Stomach (tissue), 9 donors: ENCODE measurements around the gene CRYZ. TPM values are rescaled to one million over a fixed set of nuclear protein-coding genes. Genes with fewer than 3 reads are reported as not detected.
"Not testable (repeated sequence)": the region's sequence is repeated elsewhere in the genome, so short reads cannot be mapped to it uniquely, and the experiment has no call there.

Experiments
- DNase-seq, 2 donors: peaks; one replicate each; pipeline versions ENCODE4 v3.0.0 to v3.0.0-alpha.2; 2013 to 2019
- H3K27ac ChIP-seq, 5 donors: fragments of 200-600 bp in 4 of 5; sonication (generic) in 4 of 5; one replicate each; pipeline ENCODE4 v1.5.1; 2013 to 2019; ENCODE audit warnings: mild to moderate bottlenecking in 1 of 5, moderate library complexity in 1 of 5
- H3K27me3 ChIP-seq, 3 donors: fragments of 200-600 bp; sonication (generic); one replicate each; pipeline ENCODE4 v1.5.1; 2017 to 2019; ENCODE audit warnings: mixed run types in 1 of 3
- H3K36me3 ChIP-seq, 4 donors: fragments of 200-600 bp; sonication (generic); 1 replicate in 3 of 4; 2 replicates in 1 of 4; pipeline ENCODE4 v1.5.1; 2016 to 2019
- H3K4me1 ChIP-seq, 4 donors: fragments of 200-600 bp; sonication (generic); one replicate each; pipeline ENCODE4 v1.5.1; 2016 to 2019
- H3K4me3 ChIP-seq, 4 donors: fragments of 200-600 bp; sonication (generic) in 3 of 4; one replicate each; pipeline ENCODE4 v1.5.1; 2016 to 2019; ENCODE audit warnings: mild to moderate bottlenecking in 1 of 4
- H3K9me3 ChIP-seq, 4 donors: fragments of 200-600 bp; sonication (generic); one replicate each; pipeline ENCODE4 v1.5.1; 2016 to 2019
- EP300 ChIP-seq: sonication (generic); formaldehyde crosslinking; IDR thresholded peaks from one replicate; pipeline ENCODE4 v1.6.1; 2017; ENCODE audit warnings: antibody characterized with exemption
- POLR2A ChIP-seq, 4 donors: fragments of 450-650 bp; IDR thresholded peaks; one replicate each; pipeline ENCODE4 v1.6.1; 2016; ENCODE audit warnings: antibody characterized with exemption in 4 of 4, control low read depth in 2 of 4, mild to moderate bottlenecking in 1 of 4, moderate library complexity in 1 of 4
- POLR2AphosphoS5 ChIP-seq, 3 donors: sonication (generic); formaldehyde crosslinking; IDR thresholded peaks; one replicate each; pipeline ENCODE4 v1.6.1; 2016; ENCODE audit warnings: antibody characterized with exemption in 3 of 3
- WGBS, 5 donors: extraction: QIAGEN DNeasy Blood & Tissue Kit in 3 of 5; methylation state at CpG; one replicate each; pipeline versions ENCODE4 v1.1.5 to v1.1.7; 2013 to 2018; 5-methylcytosine and 5-hydroxymethylcytosine counted together
- intact Hi-C: fragments of 100-400 bp; cut with DNase I; formaldehyde crosslinking; loops from one replicate; pipeline ENCODE4 v1.15.1; 2023; ENCODE audit warnings: low total_unique reads
- polyA plus RNA-seq, 3 donors: library from polyadenylated mRNA; stranded (reverse); fragments of 200-250 nt; gene quantifications; one replicate each; pipeline ENCODE4 v1.2.3, GENCODE V29; 2013
- total RNA-seq, 5 donors: library from RNA; depleted of rRNA; stranded (reverse); fragments of >200 nt; gene quantifications; one replicate each; pipeline versions ENCODE4 v1.1.0 to v1.2.3, GENCODE V29; 2014 to 2016
- TF ChIP-seq, protein P1 (sequence below), 7 experiments: fragments of 450-650 bp in 4 of 7; fragments of 200-600 bp in 3 of 7; sonication (generic) in 3 of 7; IDR thresholded peaks; one replicate each; pipeline ENCODE4 v1.5.1; 2016 to 2019; ENCODE audit warnings: antibody characterized with exemption in 7 of 7, control low read depth in 2 of 7, mild to moderate bottlenecking in 1 of 7
- donor health status: healthy with polysubstance abuse.
- donor health status: Bipolar disorder and iron deficiency.
- donor health status: healthy.

Gene CRYZ
- total and polyA plus RNA-seq, 8 donors: 14.2 to 74.5 (median 35.0) TPM

DNA sequence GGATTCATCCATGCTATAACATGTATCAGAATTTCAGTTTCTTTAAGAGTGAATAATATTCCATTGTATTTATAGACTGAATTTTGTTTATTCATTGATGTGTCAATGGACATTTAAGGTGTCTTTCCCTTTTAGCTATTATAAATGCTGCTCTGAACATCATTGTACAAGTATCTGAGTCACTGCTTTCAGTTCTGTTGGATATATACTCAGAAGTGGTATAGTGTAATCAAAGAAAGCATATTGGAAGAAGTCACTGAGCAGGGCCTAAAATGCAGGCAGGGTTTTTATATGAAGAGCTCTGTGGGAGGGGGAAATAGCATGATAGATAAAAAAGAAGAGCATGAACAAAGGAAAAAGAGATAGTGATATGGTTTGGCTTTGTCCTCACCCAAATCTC lies 22.6 kb upstream of the CRYZ start:
- peaks cover 0 to 11% (median 0%) of the 10 kb centered on the region in 4 donors for H3K9me3 ChIP-seq

DNA sequence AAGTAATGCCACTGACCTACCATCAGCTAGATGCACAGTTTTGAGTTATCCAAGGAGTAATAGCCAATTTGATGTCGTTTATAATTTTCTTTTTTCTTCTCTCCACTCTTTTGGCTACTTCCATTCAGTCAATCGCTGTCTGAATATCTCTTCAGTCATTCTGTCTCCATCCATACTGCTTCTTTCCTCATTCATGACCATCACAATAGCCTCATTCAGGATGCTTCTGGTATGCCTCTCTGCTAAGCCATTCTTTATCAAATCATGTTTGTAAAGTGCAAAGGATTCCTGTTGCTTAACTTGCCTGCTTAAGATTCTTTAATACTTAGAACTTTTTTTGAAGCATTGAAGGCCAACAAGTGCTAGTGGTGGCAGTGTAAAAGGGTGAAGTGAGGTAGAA lies 20.3 kb upstream of the CRYZ start:
- peaks cover 0 to 11% (median 0%) of the 10 kb centered on the region in 4 donors for H3K9me3 ChIP-seq
- H3K4me3 ChIP-seq: no peak overlapping the region
- WGBS, 5 donors: 87 to 94% (median 93%) methylated on average over 2 of the region's 2 CpGs
- intact Hi-C loops: no loop called here
- no peak overlapping the region for H3K27ac ChIP-seq
- no peak for DNase-seq
- TF ChIP-seq POLR2AphosphoS5 (IDR thresholded peaks at IDR 0.05): no peak
- TF ChIP-seq, protein P1, sequence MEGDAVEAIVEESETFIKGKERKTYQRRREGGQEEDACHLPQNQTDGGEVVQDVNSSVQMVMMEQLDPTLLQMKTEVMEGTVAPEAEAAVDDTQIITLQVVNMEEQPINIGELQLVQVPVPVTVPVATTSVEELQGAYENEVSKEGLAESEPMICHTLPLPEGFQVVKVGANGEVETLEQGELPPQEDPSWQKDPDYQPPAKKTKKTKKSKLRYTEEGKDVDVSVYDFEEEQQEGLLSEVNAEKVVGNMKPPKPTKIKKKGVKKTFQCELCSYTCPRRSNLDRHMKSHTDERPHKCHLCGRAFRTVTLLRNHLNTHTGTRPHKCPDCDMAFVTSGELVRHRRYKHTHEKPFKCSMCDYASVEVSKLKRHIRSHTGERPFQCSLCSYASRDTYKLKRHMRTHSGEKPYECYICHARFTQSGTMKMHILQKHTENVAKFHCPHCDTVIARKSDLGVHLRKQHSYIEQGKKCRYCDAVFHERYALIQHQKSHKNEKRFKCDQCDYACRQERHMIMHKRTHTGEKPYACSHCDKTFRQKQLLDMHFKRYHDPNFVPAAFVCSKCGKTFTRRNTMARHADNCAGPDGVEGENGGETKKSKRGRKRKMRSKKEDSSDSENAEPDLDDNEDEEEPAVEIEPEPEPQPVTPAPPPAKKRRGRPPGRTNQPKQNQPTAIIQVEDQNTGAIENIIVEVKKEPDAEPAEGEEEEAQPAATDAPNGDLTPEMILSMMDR (IDR thresholded peaks at IDR 0.05): no peak
- TF ChIP-seq POLR2A (IDR thresholded peaks at IDR 0.05): no peak
- TF ChIP-seq EP300: no peak
- H3K27me3 ChIP-seq: no peaks in the 10 kb centered on the region
- H3K36me3 ChIP-seq: peaks cover 33 to 100% (median 98%) of the 10 kb centered on the region in 4 donors
- H3K4me1 ChIP-seq: no peaks in the 10 kb centered on the region

More for the DNA sequence above, 22.6 kb upstream of the CRYZ start:
- H3K27me3 ChIP-seq: no peaks in the 10 kb centered on the region
- no peaks in the 10 kb centered on the region for H3K4me1 ChIP-seq
- TF ChIP-seq, protein P1 (IDR thresholded peaks at IDR 0.05): no peak
- TF ChIP-seq POLR2A (IDR thresholded peaks at IDR 0.05) (no peak), EP300 (no peak), POLR2AphosphoS5 (IDR thresholded peaks at IDR 0.05) (no peak)
- intact Hi-C loops: no loop called here
- H3K4me3 ChIP-seq: no peak overlapping the region
- no peak overlapping the region for H3K27ac ChIP-seq
- peaks cover 30 to 97% (median 91%) of the 10 kb centered on the region in 4 donors for H3K36me3 ChIP-seq
- no peak for DNase-seq

GRCh38 chr1:74748960-74749359 lies 16.1 kb upstream of the CRYZ start:
- no peak overlapping the region for H3K27ac ChIP-seq
- no peak overlapping the region for H3K4me3 ChIP-seq
- H3K9me3 ChIP-seq: peaks cover 0 to 4% (median 0%) of the 10 kb centered on the region in 4 donors
- no peaks in the 10 kb centered on the region for H3K27me3 ChIP-seq
- intact Hi-C loops: no loop called here
- H3K4me1 ChIP-seq: no peaks in the 10 kb centered on the region
- WGBS, 5 donors: 89 to 100% (median 93%) methylated on average over 1 of the region's 1 CpG
- TF ChIP-seq, protein P1 (IDR thresholded peaks at IDR 0.05): no peak
- TF ChIP-seq EP300 (no peak), POLR2AphosphoS5 (IDR thresholded peaks at IDR 0.05) (no peak), POLR2A (IDR thresholded peaks at IDR 0.05) (no peak)
- peaks cover 21 to 94% (median 86%) of the 10 kb centered on the region in 4 donors for H3K36me3 ChIP-seq
- DNase-seq: peak in 1 of 2 donors; percentile 19

GRCh38 chr1:74745247-74745646 lies 12.4 kb upstream of the CRYZ start:
- 96 to 100% (median 98%) methylated on average over 6 of the region's 6 CpGs for WGBS, 5 donors
- intact Hi-C loops, DNase-seq: not testable (repeated sequence)

DNA sequence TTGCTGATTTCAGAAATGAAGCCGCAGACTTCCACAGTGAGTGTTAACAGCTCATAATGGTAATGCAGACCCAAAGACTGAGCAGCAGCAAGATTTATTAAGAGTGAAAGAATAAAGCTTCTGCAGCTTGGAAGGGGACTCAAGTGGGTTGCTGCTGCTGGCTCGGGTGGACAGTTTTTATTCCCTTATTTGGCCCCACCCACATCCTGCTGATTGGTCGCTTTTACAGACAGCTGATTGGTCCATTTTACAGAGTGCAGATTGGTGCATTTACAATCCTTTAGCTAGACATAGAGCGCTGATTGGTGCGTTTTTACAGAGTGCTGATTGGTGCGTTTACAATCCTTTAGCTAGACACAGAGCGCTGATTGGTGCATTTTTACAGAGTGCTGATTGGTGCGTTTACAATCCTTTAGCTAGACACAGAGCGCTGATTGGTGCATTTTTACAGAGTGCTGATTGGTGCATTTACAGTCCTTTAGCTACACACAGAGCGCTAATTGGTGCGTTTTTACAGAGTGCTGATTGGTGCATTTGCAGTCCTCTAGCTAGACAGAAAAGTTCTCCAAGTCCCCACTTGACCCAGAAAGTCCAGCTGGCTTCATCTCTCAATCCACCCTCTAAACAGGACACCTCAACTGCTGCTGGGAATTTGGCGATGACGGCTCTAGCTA lies 7.6 kb upstream of the CRYZ start:
- H3K4me1 ChIP-seq, intact Hi-C loops, DNase-seq, H3K27me3 ChIP-seq, H3K9me3 ChIP-seq, H3K27ac ChIP-seq, H3K4me3 ChIP-seq: not testable (repeated sequence)
- peaks cover 18 to 89% (median 81%) of the 10 kb centered on the region in 4 donors for H3K36me3 ChIP-seq
- 86 to 99% (median 93%) methylated on average over 13 of the region's 13 CpGs for WGBS, 5 donors

More at GRCh38 chr1:74745247-74745646, 12.4 kb upstream of the CRYZ start:
- not testable (repeated sequence) for H3K27me3 ChIP-seq, H3K27ac ChIP-seq, H3K4me1 ChIP-seq, H3K9me3 ChIP-seq, H3K4me3 ChIP-seq
- H3K36me3 ChIP-seq: peaks cover 16 to 94% (median 84%) of the 10 kb centered on the region in 4 donors
